Cortex of kidney (tissue), 1 donor: ENCODE results near the gene CYB5D1.

Experiments used
- DNase-seq: peaks from one replicate; lab custom pipeline; 2025; lab: John Stamatoyannopoulos, UW

Gene CYB5D1

DNA sequence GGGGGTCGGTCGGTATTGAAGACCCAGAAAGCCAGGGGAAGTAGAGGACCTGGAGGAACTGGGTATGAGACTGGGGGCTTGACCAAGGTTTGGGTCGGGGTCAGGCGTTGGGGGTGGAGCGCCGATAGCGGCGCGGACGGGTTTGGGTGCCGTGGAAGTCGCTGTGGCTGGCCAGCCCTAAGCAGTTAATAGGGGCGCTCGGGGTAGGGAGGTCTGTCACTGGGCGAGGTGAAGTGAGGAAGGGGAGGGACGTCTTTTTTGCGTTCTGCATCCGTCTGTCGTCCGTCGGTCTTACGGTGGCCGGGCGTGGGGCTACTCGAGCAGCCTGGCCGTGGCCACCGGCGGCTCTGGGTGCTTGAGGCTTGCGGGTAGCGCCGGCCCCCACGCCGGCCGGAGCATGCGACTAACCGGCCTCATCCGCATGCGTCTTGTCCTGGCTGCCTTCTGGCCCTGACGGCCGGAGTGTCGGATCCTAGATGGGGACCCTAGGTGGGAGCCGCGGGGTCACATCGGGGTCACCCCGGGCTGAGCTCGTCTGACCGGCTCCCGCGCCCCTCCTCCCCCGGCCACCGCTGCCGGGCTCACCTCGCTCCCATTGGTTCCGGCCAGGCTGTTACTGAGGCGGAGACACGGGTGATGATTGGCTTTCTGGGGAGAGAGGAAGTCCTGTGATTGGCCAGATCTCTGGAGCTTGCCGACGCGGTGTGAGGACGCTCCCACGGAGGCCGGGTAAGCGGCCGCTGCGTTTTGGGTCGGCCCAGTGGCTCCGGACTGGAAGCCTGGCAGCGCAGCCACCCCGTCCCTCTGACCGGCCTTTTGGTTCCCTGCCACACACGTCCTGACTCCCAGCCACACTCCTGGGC is 13.3 kb upstream of the CYB5D1 start:
- DNase-seq: peak; percentile 69

DNA sequence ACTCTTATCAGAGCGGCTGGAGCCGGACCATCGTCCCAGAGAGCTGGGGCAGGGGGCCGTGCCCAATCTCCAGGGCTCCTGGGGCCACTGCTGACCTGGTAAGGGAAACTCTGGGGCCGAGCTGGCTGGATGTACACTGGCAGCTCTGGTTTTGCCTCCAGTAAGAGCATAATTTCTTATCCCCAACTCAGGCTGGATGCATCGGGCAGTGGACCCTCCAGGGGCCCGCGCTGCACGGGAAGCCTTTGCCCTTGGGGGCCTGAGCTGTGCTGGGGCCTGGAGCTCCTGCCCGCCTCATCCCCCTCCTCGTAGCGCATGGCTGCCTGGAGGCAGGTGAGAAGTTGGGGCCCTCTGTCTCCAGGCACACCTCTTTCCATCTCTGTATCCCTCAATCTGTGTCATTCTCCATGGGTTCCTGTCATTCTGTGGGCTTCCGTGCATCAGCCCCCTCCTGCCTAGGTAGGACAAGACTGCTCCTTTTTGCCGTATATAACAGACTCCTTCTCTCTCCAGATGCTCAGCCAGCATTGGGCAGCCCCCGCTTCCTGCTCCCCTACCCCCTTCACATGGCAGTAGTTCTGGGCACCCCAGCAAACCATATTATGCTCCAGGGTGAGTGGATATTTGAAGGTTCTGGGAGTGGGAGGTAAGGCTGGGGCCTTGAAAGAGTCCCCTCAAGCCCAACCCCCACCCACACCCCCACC is 12.3 kb upstream of the CYB5D1 start:
- no peak for DNase-seq

DNA sequence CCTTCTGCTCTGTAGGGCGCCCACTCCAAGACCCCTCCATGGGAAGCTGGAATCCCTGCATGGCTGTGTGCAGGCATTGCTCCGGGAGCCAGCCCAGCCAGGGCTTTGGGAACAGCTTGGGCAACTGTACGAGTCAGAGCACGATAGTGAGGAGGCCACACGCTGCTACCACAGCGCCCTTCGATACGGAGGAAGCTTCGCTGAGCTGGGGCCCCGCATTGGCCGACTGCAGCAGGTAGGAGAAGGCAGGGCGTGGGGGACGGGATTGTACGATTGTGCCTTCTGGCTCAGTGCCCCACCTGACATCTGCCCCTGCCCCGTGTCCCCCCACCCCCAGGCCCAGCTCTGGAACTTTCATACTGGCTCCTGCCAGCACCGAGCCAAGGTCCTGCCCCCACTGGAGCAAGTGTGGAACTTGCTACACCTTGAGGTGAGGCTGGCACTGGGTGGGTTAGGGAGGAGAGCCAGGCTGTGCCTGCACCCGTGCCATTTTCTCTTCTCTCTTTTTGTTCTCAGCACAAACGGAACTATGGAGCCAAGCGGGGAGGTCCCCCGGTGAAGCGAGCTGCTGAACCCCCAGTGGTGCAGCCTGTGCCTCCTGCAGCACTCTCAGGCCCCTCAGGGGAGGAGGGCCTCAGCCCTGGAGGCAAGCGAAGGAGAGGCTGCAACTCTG is 11.6 kb upstream of the CYB5D1 start:
- DNase-seq: no peak

DNA sequence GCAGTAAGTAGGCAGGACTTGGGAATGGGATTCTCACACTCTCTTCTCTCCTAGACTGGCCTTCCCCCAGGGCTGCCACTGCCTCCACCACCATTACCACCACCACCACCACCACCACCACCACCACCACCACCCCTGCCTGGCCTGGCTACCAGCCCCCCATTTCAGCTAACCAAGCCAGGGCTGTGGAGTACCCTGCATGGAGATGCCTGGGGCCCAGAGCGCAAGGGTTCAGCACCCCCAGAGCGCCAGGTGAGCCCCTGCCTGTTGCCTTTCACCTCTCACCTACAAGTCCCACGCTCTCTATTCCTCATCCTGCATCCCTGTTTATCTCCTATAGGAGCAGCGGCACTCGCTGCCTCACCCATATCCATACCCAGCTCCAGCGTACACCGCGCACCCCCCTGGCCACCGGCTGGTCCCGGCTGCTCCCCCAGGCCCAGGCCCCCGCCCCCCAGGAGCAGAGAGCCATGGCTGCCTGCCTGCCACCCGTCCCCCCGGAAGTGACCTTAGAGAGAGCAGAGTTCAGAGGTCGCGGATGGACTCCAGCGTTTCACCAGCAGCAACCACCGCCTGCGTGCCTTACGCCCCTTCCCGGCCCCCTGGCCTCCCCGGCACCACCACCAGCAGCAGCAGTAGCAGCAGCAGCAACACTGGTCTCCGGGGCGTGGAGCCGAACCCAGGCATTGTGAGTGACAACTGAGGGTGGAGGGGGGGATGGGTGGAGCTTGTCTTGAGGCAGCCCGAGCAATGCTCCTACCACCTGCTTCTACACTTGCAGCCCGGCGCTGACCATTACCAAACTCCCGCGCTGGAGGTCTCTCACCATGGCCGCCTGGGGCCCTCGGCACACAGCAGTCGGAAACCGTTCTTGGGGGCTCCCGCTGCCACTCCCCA is 10.8 kb upstream of the CYB5D1 start:
- no peak for DNase-seq

DNA sequence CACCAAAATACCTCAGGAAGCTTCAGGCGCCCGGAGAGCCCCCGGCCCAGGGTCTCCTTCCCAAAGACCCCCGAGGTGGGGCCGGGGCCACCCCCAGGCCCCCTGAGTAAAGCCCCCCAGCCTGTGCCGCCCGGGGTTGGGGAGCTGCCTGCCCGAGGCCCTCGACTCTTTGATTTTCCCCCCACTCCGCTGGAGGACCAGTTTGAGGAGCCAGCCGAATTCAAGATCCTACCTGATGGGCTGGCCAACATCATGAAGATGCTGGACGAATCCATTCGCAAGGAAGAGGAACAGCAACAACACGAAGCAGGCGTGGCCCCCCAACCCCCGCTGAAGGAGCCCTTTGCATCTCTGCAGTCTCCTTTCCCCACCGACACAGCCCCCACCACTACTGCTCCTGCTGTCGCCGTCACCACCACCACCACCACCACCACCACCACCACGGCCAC is 9.6 kb upstream of the CYB5D1 start:
- no peak for DNase-seq

DNA sequence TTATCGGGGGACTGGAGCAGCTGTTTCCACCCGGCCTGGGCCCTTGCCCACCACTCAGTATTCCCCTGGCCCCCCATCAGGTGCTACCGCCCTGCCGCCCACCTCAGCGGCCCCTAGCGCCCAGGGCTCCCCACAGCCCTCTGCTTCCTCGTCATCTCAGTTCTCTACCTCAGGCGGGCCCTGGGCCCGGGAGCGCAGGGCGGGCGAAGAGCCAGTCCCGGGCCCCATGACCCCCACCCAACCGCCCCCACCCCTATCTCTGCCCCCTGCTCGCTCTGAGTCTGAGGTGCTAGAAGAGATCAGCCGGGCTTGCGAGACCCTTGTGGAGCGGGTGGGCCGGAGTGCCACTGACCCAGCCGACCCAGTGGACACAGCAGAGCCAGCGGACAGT is 9.1 kb upstream of the CYB5D1 start:
- no peak for DNase-seq

DNA sequence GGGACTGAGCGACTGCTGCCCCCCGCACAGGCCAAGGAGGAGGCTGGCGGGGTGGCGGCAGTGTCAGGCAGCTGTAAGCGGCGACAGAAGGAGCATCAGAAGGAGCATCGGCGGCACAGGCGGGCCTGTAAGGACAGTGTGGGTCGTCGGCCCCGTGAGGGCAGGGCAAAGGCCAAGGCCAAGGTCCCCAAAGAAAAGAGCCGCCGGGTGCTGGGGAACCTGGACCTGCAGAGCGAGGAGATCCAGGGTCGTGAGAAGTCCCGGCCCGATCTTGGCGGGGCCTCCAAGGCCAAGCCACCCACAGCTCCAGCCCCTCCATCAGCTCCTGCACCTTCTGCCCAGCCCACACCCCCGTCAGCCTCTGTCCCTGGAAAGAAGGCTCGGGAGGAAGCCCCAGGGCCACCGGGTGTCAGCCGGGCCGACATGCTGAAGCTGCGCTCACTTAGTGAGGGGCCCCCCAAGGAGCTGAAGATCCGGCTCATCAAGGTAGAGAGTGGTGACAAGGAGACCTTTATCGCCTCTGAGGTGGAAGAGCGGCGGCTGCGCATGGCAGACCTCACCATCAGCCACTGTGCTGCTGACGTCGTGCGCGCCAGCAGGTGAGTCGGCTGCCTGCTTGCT is 8.6 kb upstream of the CYB5D1 start:
- no peak for DNase-seq

DNA sequence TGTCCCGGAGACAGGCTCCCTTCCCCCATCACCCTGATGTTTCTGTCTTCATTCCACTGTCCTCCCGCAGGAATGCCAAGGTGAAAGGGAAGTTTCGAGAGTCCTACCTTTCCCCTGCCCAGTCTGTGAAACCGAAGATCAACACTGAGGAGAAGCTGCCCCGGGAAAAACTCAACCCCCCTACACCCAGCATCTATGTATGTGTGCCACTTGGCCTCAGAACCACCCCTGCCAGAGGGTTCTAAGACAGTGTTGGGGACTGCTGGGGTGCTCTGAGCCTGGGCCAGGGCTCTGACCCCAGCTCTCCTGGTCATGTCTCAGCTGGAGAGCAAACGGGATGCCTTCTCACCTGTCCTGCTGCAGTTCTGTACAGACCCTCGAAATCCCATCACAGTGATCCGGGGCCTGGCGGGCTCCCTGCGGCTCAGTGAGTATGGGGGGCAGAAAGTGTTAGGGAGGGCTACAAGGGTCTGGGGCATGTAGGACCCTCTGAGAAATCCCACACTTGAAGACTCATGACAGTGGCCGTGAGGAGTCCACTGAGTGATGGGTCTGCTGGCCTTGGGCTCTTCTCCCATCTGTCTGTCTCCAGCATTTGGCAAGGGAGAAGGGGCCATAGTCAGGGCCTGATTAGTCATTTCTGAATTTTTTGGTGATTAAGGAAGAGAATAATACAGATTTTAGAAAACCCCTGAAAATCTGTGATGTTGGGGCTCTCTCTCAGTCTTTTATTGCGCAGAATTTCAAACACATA is 7.9 kb upstream of the CYB5D1 start:
- DNase-seq: no peak

DNA sequence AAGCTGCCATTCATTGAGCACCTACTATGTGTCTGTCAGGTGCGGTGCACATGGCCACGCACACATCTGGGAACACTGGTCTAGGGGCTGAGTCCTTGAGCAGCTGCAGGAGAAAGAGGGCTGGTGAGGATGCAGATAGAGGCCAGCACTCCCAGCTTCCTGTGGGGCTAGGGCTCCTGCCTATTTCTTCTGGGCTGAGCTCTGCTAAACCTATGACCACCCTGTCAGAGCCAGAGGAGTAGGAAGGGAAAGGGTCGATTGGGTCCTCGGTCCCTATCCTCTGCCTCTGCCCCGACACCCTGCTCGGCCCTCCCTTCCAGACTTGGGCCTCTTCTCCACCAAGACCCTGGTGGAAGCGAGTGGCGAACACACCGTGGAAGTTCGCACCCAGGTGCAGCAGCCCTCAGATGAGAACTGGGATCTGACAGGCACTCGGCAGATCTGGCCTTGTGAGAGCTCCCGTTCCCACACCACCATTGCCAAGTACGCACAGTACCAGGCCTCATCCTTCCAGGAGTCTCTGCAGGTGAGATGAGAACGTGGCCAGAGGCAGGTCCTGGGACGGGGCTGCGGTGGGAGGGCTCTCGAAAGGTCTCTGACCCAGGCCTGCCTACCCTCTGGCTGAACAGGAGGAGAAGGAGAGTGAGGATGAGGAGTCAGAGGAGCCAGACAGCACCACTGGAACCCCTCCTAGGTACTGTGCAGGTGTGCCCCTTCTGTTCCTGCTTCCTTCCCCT is 6.9 kb upstream of the CYB5D1 start:
- no peak for DNase-seq

DNA sequence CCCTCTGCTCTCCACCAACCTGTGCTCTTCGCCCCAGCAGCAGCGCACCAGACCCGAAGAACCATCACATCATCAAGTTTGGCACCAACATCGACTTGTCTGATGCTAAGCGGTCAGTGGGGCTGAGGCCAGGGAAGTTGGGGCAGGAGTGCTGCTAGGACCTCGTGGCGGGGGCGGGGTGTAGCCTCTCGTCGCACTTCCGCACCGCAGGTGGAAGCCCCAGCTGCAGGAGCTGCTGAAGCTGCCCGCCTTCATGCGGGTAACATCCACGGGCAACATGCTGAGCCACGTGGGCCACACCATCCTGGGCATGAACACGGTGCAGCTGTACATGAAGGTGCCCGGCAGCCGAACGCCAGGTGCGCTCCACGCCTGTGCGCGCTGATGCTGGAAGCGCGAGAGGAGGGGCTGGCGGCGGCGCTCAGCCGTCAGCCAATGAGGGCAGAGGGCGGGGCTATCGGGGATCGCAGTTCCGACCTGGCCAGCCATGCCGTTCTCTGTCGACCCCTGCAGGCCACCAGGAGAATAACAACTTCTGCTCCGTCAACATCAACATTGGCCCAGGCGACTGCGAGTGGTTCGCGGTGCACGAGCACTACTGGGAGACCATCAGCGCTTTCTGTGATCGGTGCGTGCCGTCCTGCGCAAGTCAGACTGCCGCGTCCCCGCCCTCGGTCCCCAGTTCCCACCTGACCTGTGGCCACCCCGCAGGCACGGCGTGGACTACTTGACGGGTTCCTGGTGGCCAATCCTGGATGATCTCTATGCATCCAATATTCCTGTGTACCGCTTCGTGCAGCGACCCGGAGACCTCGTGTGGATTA is 6.2 kb upstream of the CYB5D1 start:
- no peak for DNase-seq

DNA sequence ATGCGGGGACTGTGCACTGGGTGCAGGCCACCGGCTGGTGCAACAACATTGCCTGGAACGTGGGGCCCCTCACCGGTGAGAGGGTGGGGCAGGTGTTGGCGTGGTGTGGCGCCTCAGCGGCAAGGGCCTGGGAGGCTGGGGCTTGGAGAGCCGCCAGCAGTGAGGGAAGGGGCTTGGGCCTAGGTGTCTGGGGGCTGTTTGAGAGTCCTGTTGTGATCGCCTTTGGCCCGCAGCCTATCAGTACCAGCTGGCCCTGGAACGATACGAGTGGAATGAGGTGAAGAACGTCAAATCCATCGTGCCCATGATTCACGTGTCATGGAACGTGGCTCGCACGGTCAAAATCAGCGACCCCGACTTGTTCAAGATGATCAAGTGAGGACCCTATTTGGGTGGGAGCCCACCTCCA is 5.5 kb upstream of the CYB5D1 start:
- no peak for DNase-seq

DNA sequence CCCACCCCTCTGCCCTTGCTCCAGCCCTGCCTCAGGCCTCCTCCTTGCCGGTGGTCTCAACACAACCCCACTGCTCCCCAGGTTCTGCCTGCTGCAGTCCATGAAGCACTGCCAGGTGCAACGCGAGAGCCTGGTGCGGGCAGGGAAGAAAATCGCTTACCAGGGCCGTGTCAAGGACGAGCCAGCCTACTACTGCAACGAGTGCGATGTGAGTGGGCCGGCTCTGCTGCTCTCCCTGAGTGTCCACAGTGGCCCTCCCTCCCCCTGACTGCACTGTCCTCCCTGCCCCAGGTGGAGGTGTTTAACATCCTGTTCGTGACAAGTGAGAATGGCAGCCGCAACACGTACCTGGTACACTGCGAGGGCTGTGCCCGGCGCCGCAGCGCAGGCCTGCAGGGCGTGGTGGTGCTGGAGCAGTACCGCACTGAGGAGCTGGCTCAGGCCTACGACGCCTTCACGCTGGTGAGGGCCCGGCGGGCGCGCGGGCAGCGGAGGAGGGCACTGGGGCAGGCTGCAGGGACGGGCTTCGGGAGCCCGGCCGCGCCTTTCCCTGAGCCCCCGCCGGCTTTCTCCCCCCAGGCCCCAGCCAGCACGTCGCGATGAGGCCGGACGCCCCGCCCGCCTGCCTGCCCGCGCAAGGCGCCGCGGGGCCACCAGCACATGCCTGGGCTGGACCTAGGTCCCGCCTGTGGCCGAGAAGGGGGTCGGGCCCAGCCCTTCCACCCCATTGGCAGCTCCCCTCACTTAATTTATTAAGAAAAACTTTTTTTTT is 4.7 kb upstream of the CYB5D1 start:
- no peak for DNase-seq

DNA sequence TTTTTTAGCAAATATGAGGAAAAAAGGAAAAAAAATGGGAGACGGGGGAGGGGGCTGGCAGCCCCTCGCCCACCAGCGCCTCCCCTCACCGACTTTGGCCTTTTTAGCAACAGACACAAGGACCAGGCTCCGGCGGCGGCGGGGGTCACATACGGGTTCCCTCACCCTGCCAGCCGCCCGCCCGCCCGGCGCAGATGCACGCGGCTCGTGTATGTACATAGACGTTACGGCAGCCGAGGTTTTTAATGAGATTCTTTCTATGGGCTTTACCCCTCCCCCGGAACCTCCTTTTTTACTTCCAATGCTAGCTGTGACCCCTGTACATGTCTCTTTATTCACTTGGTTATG is 4.1 kb upstream of the CYB5D1 start:
- DNase-seq: no peak

DNA sequence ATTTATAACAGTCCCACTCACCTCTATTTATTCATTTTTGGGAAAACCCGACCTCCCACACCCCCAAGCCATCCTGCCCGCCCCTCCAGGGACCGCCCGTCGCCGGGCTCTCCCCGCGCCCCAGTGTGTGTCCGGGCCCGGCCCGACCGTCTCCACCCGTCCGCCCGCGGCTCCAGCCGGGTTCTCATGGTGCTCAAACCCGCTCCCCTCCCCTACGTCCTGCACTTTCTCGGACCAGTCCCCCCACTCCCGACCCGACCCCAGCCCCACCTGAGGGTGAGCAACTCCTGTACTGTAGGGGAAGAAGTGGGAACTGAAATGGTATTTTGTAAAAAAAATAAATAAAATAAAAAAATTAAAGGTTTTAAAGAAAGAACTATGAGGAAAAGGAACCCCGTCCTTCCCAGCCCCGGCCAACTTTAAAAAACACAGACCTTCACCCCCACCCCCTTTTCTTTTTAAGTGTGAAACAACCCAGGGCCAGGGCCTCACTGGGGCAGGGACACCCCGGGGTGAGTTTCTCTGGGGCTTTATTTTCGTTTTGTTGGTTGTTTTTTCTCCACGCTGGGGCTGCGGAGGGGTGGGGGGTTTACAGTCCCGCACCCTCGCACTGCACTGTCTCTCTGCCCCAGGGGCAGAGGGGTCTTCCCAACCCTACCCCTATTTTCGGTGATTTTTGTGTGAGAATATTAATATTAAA is 3.6 kb upstream of the CYB5D1 start:
- DNase-seq: no peak

DNA sequence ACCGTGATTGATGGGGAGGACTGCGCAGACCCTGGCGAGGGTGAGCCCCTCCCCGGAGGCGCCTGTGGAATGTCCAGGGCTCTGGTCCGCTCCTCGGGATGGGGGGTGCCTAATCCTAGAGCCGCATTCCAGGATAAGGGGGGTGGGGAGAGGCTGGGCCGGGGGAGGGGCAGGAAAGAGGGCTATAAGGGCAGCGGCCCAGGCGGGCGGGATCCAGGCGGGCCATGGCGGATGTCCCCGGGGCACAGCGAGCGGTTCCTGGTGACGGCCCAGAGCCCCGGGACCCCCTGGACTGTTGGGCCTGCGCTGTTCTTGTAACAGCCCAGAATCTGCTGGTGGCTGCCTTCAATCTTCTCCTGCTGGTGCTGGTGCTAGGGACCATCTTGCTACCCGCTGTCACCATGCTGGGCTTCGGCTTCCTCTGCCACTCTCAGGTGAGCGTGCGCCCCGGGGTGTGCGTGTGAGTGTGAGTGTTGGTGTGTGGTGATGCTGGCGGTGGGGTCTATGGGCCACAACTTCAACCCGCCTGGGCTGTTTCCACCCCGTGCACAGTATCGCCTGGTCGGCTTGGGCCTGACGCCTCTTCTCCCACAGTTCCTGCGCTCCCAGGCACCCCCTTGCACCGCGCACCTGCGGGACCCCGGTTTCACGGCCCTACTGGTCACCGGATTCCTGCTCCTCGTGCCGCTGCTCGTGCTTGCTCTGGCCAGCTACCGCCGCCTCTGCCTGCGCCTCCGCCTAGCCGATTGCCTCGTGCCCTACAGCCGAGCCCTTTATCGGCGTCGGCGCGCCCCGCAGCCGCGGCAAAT is 2.7 kb upstream of the CYB5D1 start, which contains the start of gene TMEM88:
TMEM88 (plus strand) TSS at position 216 of the 809 bp plus-strand sequence; CDS start at position 225, 9 bp downstream.
- DNase-seq: no peak

DNA sequence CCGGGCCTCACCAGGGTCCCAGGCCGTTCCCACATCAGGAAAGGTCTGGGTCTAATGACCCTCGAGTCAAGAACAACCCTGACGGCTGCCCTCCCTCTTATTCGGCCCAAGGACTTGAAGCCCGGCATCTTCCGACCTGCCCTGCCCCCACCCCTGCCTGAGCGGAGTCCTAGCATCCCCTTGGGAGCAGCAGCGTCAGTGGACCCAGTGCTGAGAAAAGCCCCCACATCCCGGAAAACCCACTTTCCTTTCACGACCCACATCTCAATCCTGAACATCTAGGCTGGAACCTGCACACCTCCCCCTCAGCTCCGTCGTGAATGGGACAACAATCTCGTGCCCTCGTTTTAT is 2.2 kb upstream of the CYB5D1 start:
- no peak for DNase-seq
